IPS-18a (cell line): Measurements from ENCODE around the gene DTX1.
"Not testable (repeated sequence)": the region's sequence is repeated elsewhere in the genome, so short reads cannot be mapped to it uniquely, and the experiment has no call there.

Experiments
- H3K27ac ChIP-seq: one replicate; pipeline ENCODE4 v1.5.1; 2013; ENCODE audit warnings: low read length
- H3K27me3 ChIP-seq: one replicate; pipeline ENCODE4 v1.6.1; 2013; ENCODE audit warnings: mild to moderate bottlenecking, low read length; ENCODE audit not compliant: control insufficient read depth, insufficient read depth
- H3K36me3 ChIP-seq: one replicate; pipeline ENCODE4 v1.6.1; 2013; ENCODE audit warnings: low read depth, low read length; ENCODE audit not compliant: control insufficient read depth
- H3K4me1 ChIP-seq: one replicate; pipeline ENCODE4 v1.6.1; 2013; ENCODE audit warnings: low read depth, low read length; ENCODE audit not compliant: control insufficient read depth
- H3K4me3 ChIP-seq: one replicate; pipeline ENCODE4 v1.5.1; 2013; ENCODE audit warnings: low read length
- H3K9ac ChIP-seq: one replicate; pipeline ENCODE4 v1.6.1; 2013; ENCODE audit warnings: mild to moderate bottlenecking, low read length, moderate library complexity
- H3K9me3 ChIP-seq: one replicate; pipeline ENCODE4 v1.6.1; 2013; ENCODE audit warnings: low read depth, low read length; ENCODE audit not compliant: control insufficient read depth

The DTX1 gene

DNA sequence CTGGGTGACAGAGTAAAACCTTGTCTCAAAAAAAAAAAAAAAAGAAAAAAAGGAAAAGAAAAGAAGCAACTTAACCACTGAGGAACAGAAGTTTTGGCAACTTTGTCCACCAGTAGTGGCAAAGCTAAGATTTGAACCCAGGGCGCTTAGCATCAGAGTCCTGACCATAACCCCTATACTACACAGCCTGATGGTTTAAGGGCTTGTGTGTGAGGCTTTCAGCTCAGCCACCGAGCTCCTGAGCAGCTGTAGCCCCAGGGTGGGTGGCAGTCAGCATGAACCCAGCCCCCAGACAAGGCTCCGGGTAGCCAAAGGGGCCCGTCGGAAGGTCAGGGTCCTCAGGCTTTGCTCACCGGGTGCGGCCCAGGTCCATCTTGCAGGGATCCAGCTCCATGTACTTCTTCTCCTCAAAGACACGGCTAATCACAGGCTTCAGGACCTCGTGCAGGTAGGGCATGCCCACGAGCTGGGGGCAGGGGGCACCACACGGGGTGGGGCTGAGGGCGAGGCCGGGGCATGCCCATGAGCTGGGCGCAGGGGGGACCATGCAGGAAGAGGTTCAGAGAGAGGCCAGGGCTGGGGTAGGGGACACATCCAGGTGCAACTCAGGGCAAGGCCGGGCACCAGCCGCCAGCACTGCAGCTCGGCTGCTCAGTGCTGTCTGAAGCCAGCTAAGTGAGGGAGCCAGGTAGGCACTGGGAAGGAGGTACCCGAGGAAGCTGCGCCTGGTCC lies 58.1 kb downstream of the DTX1 start:
- Histone ChIP-seq H3K27me3 (no peaks in the 10 kb centered on the region), H3K4me3 (no peak overlapping the region), H3K9me3 (no peaks in the 10 kb centered on the region), H3K36me3 (no peaks in the 10 kb centered on the region), H3K9ac (no peak overlapping the region), H3K27ac (no peak overlapping the region), H3K4me1 (no peaks in the 10 kb centered on the region)

DNA sequence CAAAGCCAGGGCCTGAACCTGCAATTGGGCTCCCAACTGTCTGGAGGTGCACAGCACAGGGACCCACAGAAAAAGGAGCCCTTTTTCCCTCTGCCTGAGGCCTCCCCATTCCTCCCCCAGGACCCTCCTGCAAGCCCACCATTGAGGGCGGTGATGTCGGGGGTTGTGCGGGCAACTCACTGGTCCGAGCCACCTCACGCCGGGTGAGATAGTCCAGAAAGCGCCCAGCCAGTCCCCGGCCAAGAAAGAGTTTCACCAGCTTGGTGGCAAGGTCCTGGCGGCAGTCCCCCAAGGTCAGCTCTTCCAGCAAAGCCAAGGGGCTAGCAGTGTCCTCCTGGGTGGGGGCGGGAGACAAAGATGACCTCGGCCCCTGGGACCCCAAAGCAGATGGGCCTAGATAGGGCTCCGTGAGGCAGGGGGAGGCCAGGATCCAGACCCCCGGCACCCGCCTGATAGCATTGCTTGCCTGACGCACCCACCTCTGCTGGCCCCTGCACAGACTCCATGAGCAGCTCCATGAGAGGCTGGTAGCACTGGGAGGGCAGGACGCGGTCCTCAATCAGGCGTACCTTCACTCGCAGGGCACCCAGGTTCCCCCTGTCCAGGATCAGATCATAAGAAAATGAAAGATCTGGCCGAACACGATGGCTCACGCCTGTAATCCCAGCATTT lies 59.1 kb downstream of the DTX1 start:
- Histone ChIP-seq H3K27me3 (no peaks in the 10 kb centered on the region), H3K9ac (no peak overlapping the region), H3K36me3 (no peaks in the 10 kb centered on the region)

DNA sequence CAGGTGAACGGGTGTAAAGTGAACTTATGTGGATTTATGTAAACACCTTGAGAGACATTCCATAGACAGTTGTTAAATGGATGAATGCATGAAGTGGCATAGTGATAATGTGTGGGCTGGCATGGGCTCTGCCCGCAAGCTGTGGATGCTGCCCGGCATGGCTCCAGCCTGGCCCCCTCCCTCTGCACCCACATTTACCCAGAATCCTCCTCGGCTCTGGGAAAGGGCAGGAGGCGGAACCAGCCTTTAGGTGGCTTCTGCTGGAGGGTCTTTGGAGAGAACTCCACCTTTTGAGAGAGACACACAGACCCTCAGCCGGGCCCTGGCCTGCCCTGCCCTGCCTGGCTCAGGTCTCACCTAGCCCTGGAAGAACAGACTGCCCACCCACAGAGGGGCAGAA lies 60.3 kb downstream of the DTX1 start:
- H3K9me3 ChIP-seq: no peaks in the 10 kb centered on the region
- no peak overlapping the region for H3K4me3 ChIP-seq
- H3K36me3 ChIP-seq: no peaks in the 10 kb centered on the region
- no peak overlapping the region for H3K27ac ChIP-seq
- no peaks in the 10 kb centered on the region for H3K4me1 ChIP-seq
- H3K27me3 ChIP-seq: no peaks in the 10 kb centered on the region
- no peak overlapping the region for H3K9ac ChIP-seq

More for the DNA sequence above, 59.1 kb downstream of the DTX1 start:
- Histone ChIP-seq H3K9me3 (no peaks in the 10 kb centered on the region), H3K4me3 (no peak overlapping the region), H3K27ac (no peak overlapping the region), H3K4me1 (no peaks in the 10 kb centered on the region)

DNA sequence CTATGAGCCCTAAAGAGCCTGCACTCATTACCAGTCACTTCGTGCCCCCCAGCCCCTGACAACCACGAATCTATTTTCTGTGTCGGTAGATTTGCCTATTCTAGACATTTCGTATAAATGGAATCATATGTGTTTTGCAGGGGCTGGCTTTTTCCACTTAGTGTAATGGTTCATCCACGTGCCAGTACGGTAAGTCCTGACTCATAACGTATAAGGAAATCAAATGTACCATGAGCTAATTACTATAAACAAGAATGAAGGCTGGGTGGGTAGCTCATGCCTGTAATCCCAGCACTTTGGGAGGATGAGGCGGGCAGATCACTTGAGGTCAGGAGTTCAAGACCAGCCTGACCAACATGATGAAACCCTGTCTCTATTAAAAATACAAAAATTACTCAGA lies 61.2 kb downstream of the DTX1 start:
- not testable (repeated sequence) for H3K9me3 ChIP-seq, H3K4me1 ChIP-seq, H3K4me3 ChIP-seq, H3K27me3 ChIP-seq, H3K27ac ChIP-seq, H3K36me3 ChIP-seq, H3K9ac ChIP-seq

DNA sequence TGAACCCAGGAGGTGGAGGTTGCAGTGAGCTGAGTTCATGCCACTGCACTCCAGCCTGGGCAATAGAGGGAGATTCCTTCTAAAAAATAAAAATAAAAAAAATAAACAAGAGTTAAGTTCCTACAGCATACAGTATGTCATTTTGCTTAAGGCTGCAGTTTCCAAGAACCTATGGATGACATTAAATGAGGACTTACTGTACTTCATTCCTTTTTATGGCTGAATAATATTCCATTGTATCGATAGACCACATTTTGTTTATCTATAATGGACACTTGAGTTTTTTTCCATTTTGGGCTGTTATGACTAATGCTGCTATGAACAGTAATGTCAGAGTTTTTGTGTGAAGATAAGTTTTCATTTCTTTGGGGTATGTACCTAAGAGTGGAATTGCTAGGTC lies 61.6 kb downstream of the DTX1 start:
- Histone ChIP-seq H3K36me3 (no peaks in the 10 kb centered on the region), H3K9me3 (no peaks in the 10 kb centered on the region), H3K4me3 (no peak overlapping the region), H3K4me1 (no peaks in the 10 kb centered on the region), H3K27ac (no peak overlapping the region), H3K9ac (no peak overlapping the region), H3K27me3 (no peaks in the 10 kb centered on the region)

DNA sequence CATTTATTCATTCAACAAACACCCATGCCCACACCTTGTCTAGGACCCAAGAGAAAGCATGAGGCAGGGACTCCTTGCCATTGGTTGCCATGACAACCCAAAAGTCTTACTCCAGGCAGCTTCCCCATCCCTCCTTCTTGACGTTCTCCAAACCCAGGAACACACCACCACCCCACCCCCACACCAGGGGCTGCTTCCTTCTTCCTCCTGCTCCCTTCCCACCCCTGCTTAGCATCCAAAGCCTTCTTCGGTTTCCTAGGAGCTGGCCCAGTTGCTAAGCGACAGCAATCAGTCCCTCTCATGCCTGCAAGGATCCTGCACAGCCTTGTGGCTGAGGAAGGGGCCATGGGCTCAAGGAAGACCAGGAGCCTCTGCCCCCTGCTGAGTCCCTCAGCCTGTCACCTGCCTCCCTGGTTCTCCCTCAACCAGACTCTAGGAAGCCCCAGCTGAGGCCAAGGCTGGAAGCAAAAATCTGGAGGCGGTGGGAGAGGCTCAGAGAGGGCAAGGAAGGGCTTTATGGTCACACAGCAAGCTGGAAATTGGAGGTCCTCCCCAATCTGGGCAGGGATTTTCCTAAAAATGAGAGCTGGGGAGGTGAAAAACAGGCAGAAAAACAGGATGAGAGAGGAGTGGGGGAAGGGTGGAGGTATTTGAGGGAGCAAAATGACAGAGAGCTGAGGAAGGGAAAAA lies 63.6 kb downstream of the DTX1 start:
- Histone ChIP-seq H3K27me3 (no peaks in the 10 kb centered on the region), H3K36me3 (no peaks in the 10 kb centered on the region), H3K4me1 (no peaks in the 10 kb centered on the region), H3K9ac (no peak overlapping the region), H3K27ac (no peak overlapping the region), H3K9me3 (no peaks in the 10 kb centered on the region), H3K4me3 (no peak overlapping the region)

DNA sequence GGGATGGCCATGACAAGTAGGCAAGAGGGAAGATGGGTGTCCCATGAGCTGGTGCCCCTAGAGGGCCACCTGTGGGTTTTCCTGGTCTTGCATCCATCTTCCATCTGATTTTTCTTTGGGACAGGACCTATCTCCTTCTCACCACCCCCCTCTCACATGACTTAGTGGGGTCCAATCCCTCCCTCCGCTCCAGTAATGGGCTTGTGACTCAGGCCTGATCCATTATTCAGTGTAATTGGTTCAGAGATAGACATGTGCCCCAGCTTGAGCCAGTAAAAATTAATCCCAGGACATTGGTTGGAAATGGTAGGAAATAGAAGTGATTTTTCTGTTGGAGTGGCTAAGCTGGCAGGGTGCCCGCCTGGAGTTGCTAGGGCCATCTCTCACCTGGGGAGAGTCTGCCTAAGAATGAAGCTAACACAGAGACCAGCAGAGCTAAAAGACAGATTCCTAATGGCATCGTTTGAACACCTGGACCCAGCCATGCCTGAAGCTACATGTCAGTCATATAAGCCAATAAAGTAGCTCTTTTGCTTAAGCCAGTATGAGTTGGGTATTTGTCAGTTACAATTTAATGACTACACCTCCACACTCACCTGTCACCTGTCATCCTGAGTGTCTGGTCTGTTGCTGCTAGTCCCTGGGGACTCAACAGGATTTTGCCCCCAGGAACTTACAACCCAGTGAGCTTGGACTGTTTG lies 64.3 kb downstream of the DTX1 start:
- H3K9me3 ChIP-seq: no peaks in the 10 kb centered on the region
- H3K27ac ChIP-seq: no peak overlapping the region
- no peak overlapping the region for H3K9ac ChIP-seq
- no peaks in the 10 kb centered on the region for H3K27me3 ChIP-seq
- H3K4me1 ChIP-seq: no peaks in the 10 kb centered on the region
- no peak overlapping the region for H3K4me3 ChIP-seq
- no peaks in the 10 kb centered on the region for H3K36me3 ChIP-seq

DNA sequence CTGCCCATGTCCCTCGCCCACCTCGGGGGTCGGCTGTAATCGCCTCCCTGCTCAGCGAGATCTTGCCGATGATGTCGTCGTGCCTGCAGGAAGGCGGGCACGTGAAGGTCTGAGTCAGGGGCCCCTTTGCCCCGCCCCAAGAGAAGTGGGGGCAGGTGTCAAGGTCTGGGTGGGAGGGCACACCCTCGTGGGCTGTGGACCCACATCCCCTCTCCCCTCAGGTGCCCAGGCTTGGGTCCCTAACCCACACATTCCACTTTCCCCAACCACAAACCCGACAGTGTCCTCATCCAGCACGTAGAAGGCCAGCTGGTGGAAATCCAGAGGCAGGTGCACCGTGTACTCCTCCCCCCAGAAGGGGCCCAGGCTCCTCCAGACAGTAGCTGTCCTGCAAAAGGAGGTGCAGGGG lies 71.3 kb downstream of the DTX1 start:
- Histone ChIP-seq H3K9me3 (no peaks in the 10 kb centered on the region), H3K36me3 (no peaks in the 10 kb centered on the region), H3K4me1 (no peaks in the 10 kb centered on the region), H3K27me3 (no peaks in the 10 kb centered on the region), H3K9ac (no peak overlapping the region), H3K27ac (no peak overlapping the region), H3K4me3 (no peak overlapping the region)

DNA sequence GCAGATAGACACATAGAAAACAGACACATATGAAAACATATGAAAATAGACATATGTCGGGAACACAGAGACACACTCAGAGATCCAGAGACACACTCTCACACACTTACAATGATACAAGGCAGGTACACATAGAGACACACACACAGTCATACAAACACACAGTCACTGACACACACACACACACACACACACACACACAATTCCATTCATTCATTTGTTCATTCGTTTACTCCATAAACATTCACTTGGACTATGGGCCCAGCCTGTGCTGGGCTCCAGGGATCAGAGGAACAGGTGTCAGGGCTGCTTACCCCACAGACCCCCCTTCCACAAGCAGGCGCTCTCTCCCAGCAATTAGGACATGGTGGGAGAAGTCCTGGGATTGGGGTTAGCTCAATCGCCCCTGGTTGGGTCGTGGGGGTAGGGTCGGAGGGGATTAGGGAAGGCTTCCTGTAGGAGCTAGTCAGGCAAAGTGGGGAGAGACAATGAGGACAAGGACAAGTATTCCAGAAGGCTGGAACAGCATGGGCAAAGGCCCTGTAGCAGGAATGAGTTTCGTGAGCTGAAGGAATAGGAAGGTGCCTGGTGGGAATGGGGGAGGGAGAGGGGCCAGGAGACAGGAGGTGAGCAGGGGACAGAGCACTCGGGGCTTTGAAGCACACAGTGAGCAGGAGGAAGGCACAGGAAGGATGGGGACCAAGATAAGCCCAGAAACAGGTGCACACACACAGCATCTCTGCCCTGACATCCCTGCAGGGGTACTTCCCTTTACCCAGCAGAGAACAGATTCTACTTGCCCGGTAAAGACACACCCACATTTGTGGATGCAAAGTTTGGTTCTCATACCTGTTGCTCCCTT lies 72.5 kb downstream of the DTX1 start:
- no peak overlapping the region for H3K4me3 ChIP-seq
- H3K27me3 ChIP-seq: peaks cover under 1% of the 10 kb centered on the region
- no peaks in the 10 kb centered on the region for H3K36me3 ChIP-seq
- no peak overlapping the region for H3K9ac ChIP-seq
- H3K27ac ChIP-seq: no peak overlapping the region
- no peaks in the 10 kb centered on the region for H3K4me1 ChIP-seq
- H3K9me3 ChIP-seq: no peaks in the 10 kb centered on the region

DNA sequence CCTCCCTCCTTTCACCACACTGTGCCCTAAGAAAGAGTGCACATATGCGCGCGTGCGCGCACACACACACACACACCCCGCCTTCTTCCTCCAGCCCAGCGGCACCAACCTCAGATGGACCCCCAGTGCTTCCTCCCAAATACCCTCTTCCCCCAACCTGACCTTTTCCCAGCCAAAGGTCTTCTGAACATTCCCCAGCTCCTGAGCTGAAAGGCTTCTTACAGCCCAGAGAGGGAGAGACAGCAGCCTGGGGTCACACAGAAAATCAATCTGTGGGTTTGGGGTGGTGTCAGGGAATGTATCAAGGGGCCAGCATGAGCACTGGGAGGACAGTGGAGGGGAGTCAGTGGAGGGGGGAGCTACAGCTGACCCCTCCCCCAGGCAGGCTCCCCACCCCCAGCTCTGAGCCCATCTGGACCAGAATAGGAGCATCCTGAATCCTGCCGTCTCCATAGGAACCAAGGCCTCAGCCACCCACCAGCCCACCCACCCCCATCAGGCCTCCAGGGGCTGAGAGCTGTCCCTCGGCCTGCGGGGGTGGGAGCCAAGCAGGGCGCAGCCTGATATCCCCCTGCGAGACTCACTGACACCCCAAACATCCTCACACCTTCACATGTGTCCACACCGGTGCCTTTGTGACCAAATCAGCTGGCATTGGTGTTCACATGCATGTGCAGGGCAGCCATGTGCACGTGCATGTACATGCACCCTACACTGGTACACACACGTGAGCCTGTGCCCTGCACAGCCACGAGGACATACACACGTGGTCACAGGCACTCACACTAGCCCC lies 73.3 kb downstream of the DTX1 start:
- Histone ChIP-seq H3K4me1 (no peaks in the 10 kb centered on the region), H3K27ac (no peak overlapping the region), H3K9me3 (no peaks in the 10 kb centered on the region), H3K9ac (no peak overlapping the region), H3K36me3 (no peaks in the 10 kb centered on the region), H3K4me3 (no peak overlapping the region), H3K27me3 (peaks cover 9% of the 10 kb centered on the region)
